Esophagus (tissue), 2 donors: Measurements from ENCODE around the gene ATP8A2. TPM values are rescaled to one million over a fixed set of nuclear protein-coding genes. Genes with fewer than 3 reads are reported as not detected.

Experiments
- H3K27ac ChIP-seq, 2 donors: one replicate each; pipeline ENCODE4 v1.5.1; 2013; ENCODE audit warnings: low read depth in 2 of 2, mild to moderate bottlenecking in 2 of 2, inconsistent platforms in 1 of 2, low read length in 1 of 2, moderate library complexity in 1 of 2
- H3K27me3 ChIP-seq, 2 donors: one replicate each; pipeline ENCODE4 v1.6.1; 2013; ENCODE audit warnings: low read length in 2 of 2, control low read depth in 1 of 2, mild to moderate bottlenecking in 1 of 2; ENCODE audit not compliant: insufficient read depth in 2 of 2, control insufficient read depth in 1 of 2
- H3K36me3 ChIP-seq, 2 donors: one replicate each; pipeline ENCODE4 v1.6.1; 2013; ENCODE audit warnings: low read length in 1 of 2; ENCODE audit not compliant: control insufficient read depth in 2 of 2, insufficient read depth in 2 of 2
- H3K4me1 ChIP-seq, 2 donors: one replicate each; pipeline ENCODE4 v1.6.1; 2013; ENCODE audit warnings: low read length in 1 of 2; ENCODE audit not compliant: control insufficient read depth in 2 of 2, insufficient read depth in 2 of 2
- H3K4me3 ChIP-seq, 2 donors: one replicate each; pipeline ENCODE4 v1.5.1; 2013; ENCODE audit warnings: low read length in 2 of 2, mild to moderate bottlenecking in 2 of 2, low read depth in 1 of 2, moderate library complexity in 1 of 2
- H3K9me3 ChIP-seq, 2 donors: one replicate each; pipeline ENCODE4 v1.6.1; 2013; ENCODE audit warnings: mild to moderate bottlenecking in 2 of 2, low read depth in 1 of 2, low read length in 1 of 2, moderate library complexity in 1 of 2; ENCODE audit not compliant: control insufficient read depth in 2 of 2, insufficient read depth in 1 of 2
- WGBS, 2 donors: extraction: QIAGEN DNeasy Blood & Tissue Kit; methylation state at CpG; one replicate each; pipeline ENCODE4 v1.1.7; 2013; 5-methylcytosine and 5-hydroxymethylcytosine counted together
- polyA plus RNA-seq, 2 donors: library from polyadenylated mRNA; stranded (reverse); fragments of 200-250 nt; gene quantifications; one replicate each; pipeline ENCODE4 v1.2.3, GENCODE V29; 2013
- donor health status: healthy with polysubstance abuse.
- donor health status: Bipolar disorder and iron deficiency.

Gene ATP8A2
- polyA plus RNA-seq, 2 donors = 0.01 TPM; not detected in 1

- Histone ChIP-seq H3K4me3 (no peak overlapping the region), H3K27ac (no peak overlapping the region), H3K4me1 (no peaks in the 10 kb centered on the region), H3K9me3 (no peaks in the 10 kb centered on the region), H3K27me3 (peaks cover 0 to 3% of the 10 kb centered on the region in 2 donors), H3K36me3 (no peaks in the 10 kb centered on the region)
- 78 to 82% methylated on average over 8 of the region's 8 CpGs for WGBS, 2 donors
Measured at GRCh38 chr13:25579221-25579620, 207.4 kb downstream of the ATP8A2 start.

GRCh38 chr13:25581351-25581750 lies 209.6 kb downstream of the ATP8A2 start:
- H3K9me3 ChIP-seq = no peaks in the 10 kb centered on the region
- H3K4me1 ChIP-seq = no peaks in the 10 kb centered on the region
- no peaks in the 10 kb centered on the region for H3K36me3 ChIP-seq
- peaks cover 0 to 3% of the 10 kb centered on the region in 2 donors for H3K27me3 ChIP-seq
- H3K4me3 ChIP-seq = no peak overlapping the region
- WGBS, 2 donors = 62 to 67% methylated on average over 2 of the region's 2 CpGs
- no peak overlapping the region for H3K27ac ChIP-seq

GRCh38 chr13:25584087-25584486 lies 212.3 kb downstream of the ATP8A2 start:
- no peak overlapping the region for H3K27ac ChIP-seq
- no peaks in the 10 kb centered on the region for H3K9me3 ChIP-seq
- WGBS, 2 donors = 52 to 57% methylated on average over 6 of the region's 6 CpGs
- H3K27me3 ChIP-seq = no peaks in the 10 kb centered on the region
- no peaks in the 10 kb centered on the region for H3K4me1 ChIP-seq
- H3K36me3 ChIP-seq = no peaks in the 10 kb centered on the region
- H3K4me3 ChIP-seq = no peak overlapping the region

- H3K27ac ChIP-seq = no peak overlapping the region
- no peaks in the 10 kb centered on the region for H3K27me3 ChIP-seq
- H3K4me3 ChIP-seq = no peak overlapping the region
- no peaks in the 10 kb centered on the region for H3K9me3 ChIP-seq
- no peaks in the 10 kb centered on the region for H3K36me3 ChIP-seq
- no peaks in the 10 kb centered on the region for H3K4me1 ChIP-seq
- 64% methylated on average over 5 of the region's 5 CpGs for WGBS, 2 donors
Measured at GRCh38 chr13:25585000-25585399, 213.2 kb downstream of the ATP8A2 start.

GRCh38 chr13:25587326-25587980 lies 215.7 kb downstream of the ATP8A2 start:
- WGBS, 2 donors = 58 to 77% methylated on average over 1 of the region's 1 CpG
- H3K36me3 ChIP-seq = no peaks in the 10 kb centered on the region

DNA sequence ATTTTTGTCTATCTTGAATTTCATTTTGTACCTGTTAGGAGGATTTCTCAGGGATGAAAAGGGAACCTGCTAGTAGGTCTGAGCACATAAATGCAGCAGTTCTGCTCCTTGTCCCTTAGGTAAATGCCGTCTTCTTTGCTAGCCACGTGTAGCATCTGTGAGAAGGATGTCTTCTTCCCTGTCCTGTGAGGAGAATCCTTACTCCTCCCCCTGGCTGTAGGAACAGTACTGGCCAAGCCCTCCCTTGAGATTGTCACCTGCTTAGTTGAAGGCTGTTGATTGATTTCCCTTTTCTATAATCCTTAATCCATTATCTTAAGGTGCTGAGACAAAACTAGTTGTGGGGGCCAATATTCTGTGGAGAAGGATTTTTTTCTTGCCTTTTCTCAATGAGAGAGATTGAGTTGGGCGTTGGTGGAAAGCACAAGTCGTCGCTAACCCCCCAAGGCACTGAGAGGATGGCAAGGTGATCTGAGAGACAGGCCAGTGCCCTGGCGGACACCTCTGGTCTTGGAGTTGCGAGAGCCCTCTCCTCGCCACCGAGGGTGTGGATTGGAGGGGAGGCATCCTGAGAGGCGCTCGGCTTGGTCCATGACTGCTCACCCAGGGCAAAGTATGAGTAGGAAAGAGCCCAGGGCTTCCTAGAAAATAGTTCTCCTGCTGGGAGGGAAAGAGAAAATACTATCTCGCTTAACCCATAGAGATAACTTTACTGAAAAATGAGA lies 216.7 kb downstream of the ATP8A2 start:
- H3K4me3 ChIP-seq = no peak overlapping the region
- no peak overlapping the region for H3K27ac ChIP-seq
- 80 to 84% methylated on average over 12 of the region's 12 CpGs for WGBS, 2 donors
- no peaks in the 10 kb centered on the region for H3K4me1 ChIP-seq
- no peaks in the 10 kb centered on the region for H3K9me3 ChIP-seq
- no peaks in the 10 kb centered on the region for H3K27me3 ChIP-seq
- H3K36me3 ChIP-seq = no peaks in the 10 kb centered on the region

More at GRCh38 chr13:25587326-25587980, 215.7 kb downstream of the ATP8A2 start:
- H3K27me3 ChIP-seq = no peaks in the 10 kb centered on the region
- H3K4me1 ChIP-seq = no peaks in the 10 kb centered on the region
- no peak overlapping the region for H3K27ac ChIP-seq
- H3K4me3 ChIP-seq = no peak overlapping the region
- H3K9me3 ChIP-seq = no peaks in the 10 kb centered on the region

DNA sequence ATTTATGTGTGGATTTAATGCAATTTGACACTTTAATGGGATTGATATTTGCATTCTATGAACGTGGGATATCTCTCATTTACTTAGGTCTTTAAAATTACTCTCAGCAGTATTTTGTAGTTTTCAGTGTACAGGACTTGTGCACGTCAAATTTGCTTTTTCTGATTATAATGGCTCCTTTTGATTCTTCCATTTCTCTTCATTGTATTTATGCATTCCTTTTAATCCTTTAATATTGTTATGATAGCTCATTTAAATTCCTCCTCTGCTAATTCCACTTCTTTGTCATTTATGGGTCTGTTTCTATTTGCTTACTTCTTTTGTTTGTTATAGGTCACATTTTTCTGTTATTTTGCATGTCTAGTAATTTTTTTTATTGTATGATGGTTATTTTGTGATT lies 226.6 kb downstream of the ATP8A2 start:
- H3K9me3 ChIP-seq = peaks cover 0 to 3% of the 10 kb centered on the region in 2 donors
- no peaks in the 10 kb centered on the region for H3K27me3 ChIP-seq
- WGBS, 2 donors = 53 to 60% methylated on average over 2 of the region's 2 CpGs
- H3K27ac ChIP-seq = no peak overlapping the region
- H3K4me3 ChIP-seq = no peak overlapping the region
- H3K36me3 ChIP-seq = no peaks in the 10 kb centered on the region
- no peaks in the 10 kb centered on the region for H3K4me1 ChIP-seq

DNA sequence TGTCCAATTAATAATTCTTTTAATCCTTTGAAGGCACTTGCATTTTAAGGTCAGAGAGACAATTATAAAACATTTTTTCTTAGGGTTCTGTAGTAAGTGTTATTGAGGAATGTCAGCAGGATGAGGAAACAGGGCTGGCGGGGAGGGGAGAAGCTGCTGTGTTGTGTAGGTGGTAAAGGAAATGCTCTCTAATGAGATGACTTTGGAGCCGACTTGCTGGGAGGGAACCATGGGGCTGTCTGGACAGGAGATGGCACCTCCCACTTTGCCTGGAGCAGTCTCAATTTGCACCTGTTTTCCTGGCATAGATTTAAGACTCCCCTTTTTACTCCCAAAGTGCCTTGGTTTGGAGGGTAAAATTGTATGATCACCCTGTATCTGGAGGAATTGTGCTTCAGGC lies 230.4 kb downstream of the ATP8A2 start:
- Histone ChIP-seq H3K36me3 (no peaks in the 10 kb centered on the region), H3K4me3 (no peak overlapping the region), H3K27ac (no peak overlapping the region), H3K9me3 (no peaks in the 10 kb centered on the region), H3K27me3 (no peaks in the 10 kb centered on the region), H3K4me1 (no peaks in the 10 kb centered on the region)
- 19 to 31% methylated on average over 2 of the region's 2 CpGs for WGBS, 2 donors

DNA sequence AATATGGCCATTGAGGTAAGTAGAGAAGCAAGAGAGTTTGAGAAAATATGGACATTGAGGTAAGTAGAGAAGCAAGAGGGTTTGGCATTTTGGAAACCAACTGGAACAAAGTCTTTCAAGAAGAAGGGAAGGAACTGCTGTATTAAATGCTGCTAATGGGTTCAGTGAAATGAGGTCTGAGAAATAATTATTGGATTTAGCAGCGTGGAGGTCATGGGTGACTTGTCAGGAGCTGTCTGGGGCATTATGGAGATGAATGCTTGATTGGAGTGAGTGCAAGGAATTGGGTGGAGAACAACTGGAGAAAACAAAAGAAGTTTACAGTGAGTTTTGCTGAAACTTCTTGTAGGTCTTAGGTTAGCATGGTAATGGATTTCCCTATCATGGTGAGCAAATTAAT lies 232.3 kb downstream of the ATP8A2 start:
- no peak overlapping the region for H3K27ac ChIP-seq
- no peaks in the 10 kb centered on the region for H3K4me1 ChIP-seq
- H3K9me3 ChIP-seq = no peaks in the 10 kb centered on the region
- H3K36me3 ChIP-seq = no peaks in the 10 kb centered on the region
- 46 to 62% methylated on average over 1 of the region's 1 CpG for WGBS, 2 donors
- H3K4me3 ChIP-seq = no peak overlapping the region
- H3K27me3 ChIP-seq = no peaks in the 10 kb centered on the region

- Histone ChIP-seq H3K27me3 (no peaks in the 10 kb centered on the region), H3K9me3 (no peaks in the 10 kb centered on the region), H3K4me1 (no peaks in the 10 kb centered on the region), H3K27ac (no peak overlapping the region), H3K36me3 (no peaks in the 10 kb centered on the region), H3K4me3 (no peak overlapping the region)
- WGBS, 2 donors = 79 to 82% methylated on average over 7 of the region's 7 CpGs
Measured at GRCh38 chr13:25607096-25607495, 235.3 kb downstream of the ATP8A2 start.
